NOMO-1 treated with DMSO at 0.1 percent for 48 hours (cell line): ENCODE measurements around the gene C3orf85.
A peak's percentile ranks its signal among the peaks of the same experiment; 100 is the strongest.
"Not testable (repeated sequence)": the region's sequence is repeated elsewhere in the genome, so short reads cannot be mapped to it uniquely, and the experiment has no call there.

Experiments
- DNase-seq: peaks from one replicate; lab custom pipeline; 2025; ENCODE audit not compliant: unreplicated experiment; lab: John Stamatoyannopoulos, UW

C3orf85 gene, protein sequence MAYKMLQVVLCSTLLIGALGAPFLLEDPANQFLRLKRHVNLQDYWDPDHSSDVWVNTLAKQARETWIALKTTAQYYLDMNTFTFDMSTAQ

DNA sequence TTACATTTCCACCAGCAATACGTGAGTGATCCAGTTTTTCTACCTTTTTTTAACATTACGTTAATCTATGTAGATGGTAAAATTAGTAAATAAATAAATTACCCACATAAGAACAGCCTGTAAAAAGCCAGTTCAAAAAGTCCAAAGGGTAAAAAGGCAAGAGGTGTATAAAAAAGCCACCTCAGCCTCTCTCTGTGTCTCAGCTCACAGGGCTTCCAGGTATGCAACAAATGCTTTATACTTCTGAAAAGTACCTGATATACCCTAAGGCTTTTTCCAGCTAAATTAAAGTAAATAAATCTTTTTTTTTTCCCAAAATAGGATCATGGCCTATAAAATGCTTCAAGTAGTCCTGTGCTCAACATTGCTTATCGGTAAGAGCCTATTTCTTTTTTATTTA, at the start of gene C3orf85:
C3orf85 (plus strand) TSS at position 197 of the 400 bp plus-strand sequence; CDS start at position 326, 129 bp downstream.
- DNase-seq: no peak

DNA sequence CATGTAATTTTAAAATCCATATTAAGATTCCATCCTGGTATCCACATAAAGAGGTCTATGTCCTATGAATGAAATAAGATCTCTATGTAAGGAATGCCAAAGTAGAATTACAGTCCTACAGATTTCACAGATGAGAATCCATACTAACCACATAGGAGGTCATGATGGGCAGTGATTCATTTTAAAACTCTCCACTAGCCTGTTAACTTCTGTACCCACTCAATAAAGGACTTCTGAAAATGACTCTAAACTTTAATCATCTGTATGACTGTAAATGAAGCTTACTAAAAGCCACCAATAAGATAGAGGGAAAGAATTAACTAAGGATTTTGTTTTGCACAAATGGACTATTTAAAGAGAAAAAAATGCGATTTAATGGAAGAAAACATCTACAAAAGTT, 47.3 kb upstream of the C3orf85 start:
- no peak for DNase-seq

DNA sequence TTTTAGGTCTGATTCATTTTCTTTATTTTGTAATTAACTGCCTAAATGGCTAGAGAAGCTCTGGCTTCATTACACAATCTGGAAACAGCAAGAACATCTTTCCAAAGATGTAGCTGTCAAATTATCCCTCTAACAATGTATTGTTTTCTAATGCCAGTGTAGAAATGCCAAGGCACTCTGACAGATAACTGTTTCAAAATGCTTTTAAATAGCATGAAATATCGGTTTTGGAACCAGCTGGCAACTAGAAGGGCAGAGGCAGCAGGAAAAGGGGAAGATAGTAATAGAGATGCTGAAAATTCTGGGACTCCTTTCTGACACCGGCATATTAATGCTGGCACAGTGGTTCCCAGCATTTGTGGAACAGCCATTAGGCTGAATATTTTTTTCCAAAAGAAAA, 44.7 kb upstream of the C3orf85 start:
- DNase-seq: no peak

DNA sequence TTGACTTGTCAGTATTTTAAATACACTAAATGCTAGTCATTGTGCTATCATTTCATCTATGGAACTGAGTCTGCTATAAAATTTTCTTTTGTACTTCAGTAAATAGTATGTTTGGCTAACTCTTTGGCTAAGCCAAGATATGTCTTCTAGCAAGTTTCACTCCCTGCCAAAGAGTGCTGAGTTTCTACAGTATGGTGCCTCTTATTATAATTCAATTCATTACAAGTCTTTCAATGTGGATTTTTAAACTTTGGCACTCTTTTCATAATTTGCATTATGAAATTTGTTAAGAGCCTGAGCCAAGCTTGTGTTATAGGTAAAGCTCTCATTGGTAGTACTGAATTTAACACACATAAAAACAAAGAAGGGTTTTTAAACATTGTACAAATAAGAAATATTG, 43.0 kb upstream of the C3orf85 start:
- DNase-seq: no peak

DNA sequence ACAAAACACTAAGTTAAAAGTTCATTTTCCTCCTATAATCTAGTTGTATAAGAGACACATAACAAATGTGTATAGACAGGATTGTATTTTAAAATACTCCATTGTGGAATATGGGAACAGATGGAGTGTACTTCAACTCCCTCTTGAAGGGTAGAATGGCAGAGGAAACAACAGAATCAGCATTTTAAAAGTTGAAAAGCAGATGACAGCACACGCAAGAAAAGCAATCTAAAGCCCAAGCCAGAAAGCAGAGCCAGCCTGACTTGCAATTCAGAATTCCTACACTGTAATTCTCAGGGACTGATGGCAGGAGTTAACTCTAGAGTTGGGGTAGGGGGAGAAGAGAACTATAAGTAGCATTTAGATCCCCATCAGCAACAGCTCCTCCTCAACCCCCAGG, 41.4 kb upstream of the C3orf85 start:
- no peak for DNase-seq

DNA sequence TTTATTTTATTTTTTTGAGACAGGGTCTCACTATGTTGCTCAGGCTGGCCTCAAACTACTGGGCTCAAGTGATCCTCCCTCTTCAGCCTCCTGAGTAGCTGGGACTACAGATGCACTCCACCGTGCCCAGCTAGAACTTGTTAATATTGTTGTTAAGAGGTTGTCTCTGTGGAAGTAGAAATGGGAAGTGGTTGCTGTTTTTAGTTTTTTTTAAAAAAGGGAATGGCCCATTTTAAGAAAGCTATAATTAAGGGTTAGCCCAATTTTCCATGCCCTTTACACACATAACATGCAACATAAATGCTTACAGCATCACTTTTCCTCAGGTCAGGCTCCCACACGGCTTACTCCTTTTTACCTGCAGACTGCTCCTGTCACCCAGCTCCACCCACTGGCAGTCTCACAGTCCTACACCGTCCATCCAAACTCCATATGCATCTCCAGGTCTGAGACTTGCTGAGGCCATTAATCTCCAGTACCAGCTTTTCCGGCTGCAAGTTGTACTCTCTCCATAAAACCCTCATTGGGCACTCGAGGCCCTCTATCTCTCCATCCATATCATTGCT, 38.4 kb upstream of the C3orf85 start:
- DNase-seq: peak; percentile 6

DNA sequence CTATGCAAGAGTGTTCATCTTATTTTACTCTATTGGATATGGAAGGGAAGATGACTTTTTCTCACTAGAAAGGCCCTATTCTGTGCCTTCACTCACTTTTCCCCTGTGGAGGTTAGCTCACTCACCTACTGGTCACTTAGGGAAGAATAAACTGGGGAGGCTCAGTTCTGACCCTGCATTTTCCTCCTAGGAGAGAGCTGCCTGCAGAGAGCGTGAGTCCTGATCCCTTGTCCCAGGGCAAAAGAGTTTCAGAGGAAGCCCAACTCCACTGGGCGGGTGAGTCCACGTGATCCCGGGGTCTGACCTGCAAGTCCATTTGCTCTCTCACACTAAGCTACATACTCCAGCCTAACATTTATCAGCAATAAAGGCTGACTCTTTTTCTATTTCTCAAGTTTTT, 26.9 kb upstream of the C3orf85 start:
- DNase-seq: no peak

DNA sequence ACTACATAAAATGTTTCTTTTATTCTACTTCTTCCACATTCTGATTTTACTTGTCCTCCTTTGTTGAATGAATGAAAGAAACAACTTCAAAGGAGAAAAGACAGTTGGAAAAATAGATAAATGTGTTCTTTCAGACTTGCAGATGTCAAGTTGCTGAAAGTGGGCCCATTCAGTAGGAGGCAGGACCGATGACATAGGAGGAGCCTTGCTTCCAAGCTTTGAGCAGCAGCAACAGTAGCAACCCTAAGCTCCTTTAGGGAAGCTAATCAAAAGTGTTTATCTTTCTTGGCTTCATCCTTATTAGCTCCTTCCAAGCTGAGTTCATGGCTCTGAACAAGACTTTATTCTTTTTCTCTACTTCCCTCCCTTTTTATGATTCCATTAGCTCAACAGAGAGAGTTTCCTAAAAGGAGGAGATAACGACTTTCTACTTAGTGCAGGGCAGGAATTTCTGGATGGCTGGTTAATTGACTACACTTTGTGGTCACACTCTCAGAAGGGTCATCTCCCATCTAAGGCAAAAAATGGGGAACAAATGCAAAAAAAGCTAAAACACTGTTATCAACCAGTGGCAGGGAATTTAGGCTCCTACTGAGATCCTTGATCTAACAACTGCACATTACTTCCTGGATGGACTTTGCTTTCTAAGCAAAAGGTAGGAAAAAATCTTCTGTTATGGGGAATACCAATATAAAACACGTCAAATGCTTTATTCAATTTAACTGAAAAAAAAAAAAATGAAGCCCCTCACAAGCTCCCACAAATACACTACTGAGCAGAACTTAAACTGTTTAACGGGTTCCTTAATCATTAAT, 23.4 kb upstream of the C3orf85 start:
- no peak for DNase-seq

DNA sequence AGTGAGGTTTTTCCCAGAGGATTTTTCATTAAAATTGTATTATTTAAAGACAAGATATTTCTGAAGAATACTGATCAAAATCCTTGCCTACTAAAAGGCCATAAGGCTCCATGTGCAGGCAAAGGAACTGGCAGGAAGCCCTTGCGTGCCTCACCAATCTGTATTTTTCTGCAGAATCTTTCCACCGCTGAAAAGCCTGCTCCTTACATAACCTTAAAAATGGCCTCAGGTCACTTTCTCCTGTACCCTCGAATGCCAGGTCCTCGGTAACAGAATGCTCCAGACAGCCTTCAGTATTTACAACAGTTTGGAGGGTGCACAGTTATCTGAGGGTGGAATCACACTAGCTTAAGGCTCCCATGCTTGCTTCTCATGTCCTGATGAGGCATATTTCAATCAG, 21.8 kb upstream of the C3orf85 start:
- DNase-seq: no peak

DNA sequence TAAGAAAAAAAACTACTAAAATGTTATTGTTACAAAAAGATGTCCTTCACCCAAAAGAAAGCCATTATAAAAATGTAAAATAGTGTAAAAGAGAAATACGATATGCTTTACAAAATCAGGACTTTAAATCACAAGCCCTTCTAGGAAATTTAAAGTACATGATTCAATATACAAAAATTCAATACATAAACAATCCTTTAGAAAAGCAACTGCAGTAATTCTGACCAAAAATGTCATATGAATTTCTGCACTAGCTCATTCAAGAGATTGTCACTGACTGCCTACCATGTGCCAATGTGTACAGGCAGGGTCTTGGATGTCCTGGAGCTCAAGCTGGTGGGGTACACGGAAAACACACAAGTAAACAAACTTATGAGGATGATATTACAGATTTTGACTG, 21.1 kb upstream of the C3orf85 start:
- DNase-seq: no peak

DNA sequence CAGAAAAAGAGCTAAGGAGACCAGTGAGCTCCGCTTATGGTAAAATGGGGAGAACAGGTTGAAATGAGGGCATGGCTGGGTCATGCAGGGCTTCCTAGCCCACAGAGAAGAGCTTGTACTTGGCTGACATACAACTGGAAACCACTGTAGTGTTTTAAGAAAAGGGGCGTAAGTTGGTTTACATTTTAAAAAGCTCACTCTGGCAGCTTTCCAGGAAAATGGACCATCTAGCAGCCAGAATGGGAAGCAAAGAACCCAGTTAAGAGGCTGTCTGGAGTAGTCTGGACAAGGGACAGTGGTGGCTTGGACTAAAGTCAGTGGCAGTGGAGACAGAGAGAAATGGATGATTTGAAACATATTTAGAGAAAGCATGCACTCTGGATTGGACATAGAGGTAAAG, 20.5 kb upstream of the C3orf85 start:
- DNase-seq: no peak

DNA sequence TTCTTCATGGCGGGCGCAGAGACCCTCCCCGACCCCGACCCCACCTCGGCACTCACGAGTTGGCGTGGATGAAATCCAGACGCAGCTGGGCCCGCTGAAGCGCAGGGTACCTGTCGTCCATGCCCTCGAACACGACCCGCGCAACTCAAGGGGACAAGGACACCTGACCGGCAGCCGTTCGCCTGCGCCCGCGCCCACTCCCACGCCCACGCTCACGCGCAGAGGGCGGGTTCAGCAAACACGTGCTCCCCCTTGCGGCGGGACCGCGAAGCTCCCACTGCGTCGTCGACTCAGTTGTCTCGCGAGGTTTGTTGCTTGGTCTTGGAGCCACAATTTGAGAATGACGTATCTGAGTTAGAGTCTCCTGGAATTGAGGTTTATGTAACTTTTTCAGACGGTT, 18.6 kb upstream of the C3orf85 start, which contains the start of gene MORC1:
MORC1 (minus strand) TSS at position 196 of the 400 bp plus-strand sequence; CDS start at position 121, 75 bp downstream.
- DNase-seq: no peak

DNA sequence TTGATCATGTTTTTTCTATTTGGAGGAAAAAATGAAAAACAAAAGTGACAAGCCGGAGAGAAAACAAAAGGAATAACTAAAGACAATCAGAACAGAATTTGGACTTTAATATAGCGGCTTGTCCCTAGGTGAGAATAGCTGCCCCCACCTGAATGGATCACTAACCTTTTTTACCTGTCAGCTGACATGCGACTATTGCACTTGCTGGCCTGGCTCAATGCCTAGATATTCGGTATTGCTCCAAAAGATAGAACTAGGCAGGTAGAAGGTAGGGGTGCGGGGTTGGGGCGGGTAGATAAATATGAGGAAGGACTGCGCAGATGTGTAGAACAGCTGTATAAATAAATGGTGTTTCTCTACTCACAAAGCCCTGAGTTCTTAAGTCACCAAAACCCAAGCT, 17.9 kb upstream of the C3orf85 start:
- DNase-seq: no peak

DNA sequence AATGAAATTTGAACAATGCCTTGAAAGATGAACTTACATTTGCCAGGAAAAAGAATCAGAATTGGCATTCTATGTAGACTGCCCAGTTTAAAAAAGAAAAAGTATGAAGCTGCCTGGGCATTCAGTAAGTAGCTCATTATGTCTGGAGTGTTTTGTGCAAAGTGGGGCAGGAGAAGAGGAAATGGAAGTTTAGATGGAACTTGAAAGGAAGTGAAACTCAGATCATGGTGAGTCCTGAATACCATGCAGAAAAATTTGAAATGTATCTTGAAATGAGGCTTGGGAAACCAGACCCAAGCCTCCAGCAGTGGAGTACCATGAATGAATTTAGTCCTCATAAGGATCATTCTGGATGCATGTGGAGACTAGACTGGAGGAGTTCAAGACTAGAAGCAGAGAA, 13.8 kb upstream of the C3orf85 start:
- DNase-seq: peak; percentile 75

DNA sequence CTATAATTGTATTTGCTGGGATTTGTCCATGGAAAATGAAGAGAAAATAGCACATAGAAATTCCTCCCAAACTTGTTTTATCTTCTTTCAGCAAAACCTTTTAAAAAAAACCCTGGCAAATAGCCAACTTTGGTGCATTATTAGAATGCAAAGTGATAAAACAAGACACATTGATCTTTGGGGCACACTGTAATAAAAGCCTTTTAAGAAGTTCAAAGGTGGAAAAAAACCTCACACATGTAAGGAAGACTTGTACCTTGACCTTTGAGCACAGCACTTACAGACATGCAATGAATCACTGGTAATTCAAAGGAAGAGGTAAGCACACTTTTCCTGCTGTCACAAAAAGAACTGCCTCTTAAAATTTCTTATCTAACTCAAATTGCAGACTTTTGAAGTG, 10.6 kb upstream of the C3orf85 start:
- no peak for DNase-seq

DNA sequence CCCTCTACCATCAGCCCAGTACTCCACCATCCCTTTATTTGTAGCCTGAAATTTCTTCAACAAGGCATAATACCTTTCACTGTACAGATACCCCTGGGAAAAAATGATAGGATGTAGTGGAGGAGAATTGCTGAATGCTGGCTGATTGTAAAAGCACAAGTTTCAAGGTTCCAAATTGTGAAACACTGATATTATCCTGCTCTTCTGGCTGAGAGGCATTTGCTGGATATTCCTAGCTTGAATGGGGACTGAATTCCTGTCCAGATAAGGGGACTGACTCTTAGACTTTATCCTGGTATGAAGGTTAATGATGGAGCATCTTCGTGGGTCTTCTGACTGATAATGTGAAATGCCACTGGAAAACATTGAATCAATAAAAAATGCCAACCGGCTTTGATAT, 9.0 kb upstream of the C3orf85 start:
- no peak for DNase-seq

DNA sequence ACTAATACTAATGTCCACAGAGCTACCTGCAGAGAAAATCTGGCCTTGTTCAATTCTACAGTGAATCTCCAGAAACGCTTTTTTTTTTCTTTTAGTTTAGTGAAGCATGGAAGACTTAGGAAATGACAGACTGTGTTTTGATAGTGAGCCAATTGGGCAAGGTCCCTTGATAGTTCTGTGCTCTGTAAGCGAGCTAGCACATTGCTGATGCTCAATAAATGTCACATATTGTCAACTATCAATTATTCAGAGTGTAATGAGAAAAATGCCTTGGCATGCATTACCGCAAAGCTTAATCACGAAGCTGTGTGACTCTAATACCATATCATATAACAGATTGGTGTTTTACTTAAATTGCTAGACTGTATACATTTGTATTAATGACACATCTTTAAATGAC, 5.2 kb upstream of the C3orf85 start:
- DNase-seq: no peak

DNA sequence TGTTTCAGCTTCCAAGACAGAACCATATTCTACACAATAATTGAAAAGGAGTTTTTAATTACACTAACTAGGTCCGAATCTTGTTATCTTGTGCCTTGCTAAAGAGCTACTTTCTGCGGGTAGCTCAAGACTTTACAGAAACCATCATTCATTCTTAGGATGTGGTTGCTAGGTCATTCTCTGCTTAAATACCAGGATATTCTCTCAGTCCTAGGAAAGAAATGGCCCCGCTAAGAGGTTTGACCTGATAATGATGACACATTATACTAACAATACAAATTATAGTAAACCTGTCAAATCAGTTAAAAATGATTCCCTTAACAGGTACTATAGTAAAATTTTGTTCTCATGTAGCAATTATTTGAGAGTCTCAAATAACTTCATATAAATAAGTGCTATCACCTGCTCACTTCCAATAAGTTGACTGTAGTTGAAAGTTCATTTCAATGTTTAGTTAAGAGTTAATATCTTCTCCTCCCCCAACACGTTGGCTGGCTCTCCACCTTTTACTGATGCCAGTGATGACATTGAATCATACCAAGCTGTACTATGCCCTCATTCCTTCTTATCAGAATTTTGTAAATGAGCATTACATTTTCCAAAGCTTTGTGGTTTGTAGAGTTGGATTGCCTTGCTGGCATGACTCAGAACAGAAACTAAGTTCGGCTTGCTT, 3.6 kb upstream of the C3orf85 start:
- DNase-seq: no peak

DNA sequence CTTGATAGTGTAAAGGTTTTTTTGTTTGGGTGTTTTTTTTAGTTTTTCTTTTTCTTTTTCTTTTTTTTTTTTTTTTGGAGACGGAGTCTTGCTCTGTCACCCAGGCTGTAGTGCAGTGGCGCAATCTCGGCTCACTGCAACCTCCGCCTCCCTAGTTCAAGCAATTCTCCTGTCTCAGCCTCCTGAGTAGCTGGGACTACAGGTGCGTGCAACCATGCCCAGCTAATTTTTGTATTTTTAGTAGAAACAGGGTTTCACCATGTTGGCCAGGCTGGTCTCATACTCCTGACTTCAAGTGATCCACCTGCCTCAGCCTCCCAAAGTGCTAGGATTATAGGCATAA, 3.1 kb upstream of the C3orf85 start:
- not testable (repeated sequence) for DNase-seq

DNA sequence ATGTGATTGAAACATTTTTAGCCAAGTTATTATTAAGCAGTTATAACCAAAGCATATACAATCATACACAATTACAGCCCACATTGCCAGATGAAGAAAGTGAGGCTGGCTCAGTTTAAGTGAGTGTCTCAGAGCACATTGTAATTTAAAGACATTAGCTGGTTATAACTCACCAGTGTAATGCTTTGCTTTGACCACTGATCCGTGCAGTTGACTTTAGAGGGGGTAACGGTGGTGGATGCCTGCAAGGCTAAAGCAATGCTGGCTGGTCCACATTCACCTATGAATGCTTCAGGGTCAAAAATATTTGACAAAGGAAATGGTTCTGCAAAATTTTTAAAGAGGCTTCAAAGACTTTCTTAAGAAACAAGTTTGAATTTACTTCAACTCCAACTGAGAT, 1.2 kb downstream of the C3orf85 start:
- DNase-seq: no peak

DNA sequence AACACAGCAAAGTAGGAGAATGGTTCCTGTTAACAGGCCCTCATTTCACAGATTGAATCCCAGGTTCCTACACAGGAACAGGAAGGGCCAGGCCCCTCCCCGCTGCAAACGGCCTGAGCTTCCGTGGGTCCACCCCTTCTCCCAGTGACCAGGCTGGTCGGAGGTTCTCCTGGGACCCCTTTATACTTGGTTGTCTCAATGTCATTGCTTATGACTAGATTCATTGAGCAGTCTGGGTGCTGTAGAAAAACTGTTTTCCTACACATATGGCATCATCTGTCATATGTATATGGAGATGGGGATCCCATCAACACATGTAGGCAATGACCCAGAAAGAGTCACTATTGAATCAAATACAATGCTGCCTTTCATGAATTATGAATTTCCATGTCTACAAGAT, 3.8 kb downstream of the C3orf85 start:
- DNase-seq: no peak

DNA sequence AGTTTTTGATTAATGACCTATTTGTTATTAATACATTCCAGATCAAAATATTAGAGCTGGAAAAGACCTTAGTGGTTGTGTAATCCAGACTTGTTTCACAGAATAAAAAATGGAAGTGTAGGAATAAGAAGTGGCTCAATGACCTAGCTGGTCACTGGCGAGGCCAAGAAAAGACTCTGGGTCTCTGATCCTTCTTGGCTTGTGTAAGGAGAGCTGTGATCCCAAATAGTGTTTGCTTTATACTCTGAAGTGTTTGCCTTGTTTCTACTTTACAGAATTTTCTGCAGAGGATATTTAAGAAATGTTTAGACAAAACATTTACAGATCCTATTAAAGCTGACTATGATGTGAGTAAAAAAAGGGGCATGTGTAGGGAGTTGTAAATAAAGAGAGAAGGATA, 7.1 kb downstream of the C3orf85 start:
- no peak for DNase-seq
